GM19395 (cell line): ENCODE measurements around the gene LIPK.
"Not testable (repeated sequence)": the region's sequence is repeated elsewhere in the genome, so short reads cannot be mapped to it uniquely, and the experiment has no call there.

Experiments
- ATAC-seq: cut with Tn5 transposase; IDR thresholded peaks from one replicate; pipeline ENCODE4 v1.9.1; 2021; ENCODE audit warnings: mild to moderate bottlenecking, moderate library complexity; ENCODE audit not compliant: unreplicated experiment

Gene LIPK, protein sequence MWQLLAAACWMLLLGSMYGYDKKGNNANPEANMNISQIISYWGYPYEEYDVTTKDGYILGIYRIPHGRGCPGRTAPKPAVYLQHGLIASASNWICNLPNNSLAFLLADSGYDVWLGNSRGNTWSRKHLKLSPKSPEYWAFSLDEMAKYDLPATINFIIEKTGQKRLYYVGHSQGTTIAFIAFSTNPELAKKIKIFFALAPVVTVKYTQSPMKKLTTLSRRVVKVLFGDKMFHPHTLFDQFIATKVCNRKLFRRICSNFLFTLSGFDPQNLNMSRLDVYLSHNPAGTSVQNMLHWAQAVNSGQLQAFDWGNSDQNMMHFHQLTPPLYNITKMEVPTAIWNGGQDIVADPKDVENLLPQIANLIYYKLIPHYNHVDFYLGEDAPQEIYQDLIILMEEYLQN

DNA sequence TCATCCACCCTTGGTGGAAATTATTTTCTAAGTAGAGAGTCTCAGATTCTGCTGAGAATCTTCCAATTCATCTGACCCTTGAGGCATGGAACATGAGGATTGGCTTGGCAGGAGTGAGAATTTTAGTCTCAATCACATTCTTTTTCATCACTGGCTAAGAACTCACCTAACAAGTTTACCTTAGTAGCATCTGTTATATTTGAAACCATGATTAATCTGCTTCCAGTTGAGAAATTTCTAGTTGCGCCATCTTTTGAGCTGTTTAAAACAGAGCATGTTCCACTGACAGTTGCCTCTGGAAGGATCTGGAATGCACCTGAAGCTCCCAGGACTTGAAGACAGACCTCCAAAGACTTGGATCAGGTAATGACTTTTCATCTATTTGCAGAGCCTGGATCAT, at the start of gene LIPK:
Gene LIPK (plus strand): TSS at position 292 of the 400 bp plus-strand sequence. CDS start 18,295 bp downstream, outside the sequence.
- no peak for ATAC-seq

DNA sequence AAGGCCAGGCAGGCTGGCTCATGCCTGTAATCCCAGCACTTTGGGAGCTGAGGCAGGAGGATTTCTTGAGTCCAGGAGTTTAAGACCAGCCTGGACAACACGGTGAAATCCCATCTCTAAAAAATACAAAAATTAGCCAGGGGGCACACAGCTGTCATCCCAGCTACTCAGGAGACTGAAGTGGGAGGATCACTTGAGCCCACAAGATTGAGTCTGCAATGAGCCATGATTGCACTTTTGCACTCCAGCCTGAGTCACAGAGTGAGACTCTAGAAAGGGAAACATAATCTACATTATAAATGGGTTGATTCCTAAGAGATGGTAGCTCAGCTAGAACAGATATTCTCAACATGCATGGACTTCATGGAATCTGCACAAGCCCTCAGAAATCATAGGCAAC, 48.1 kb upstream of the LIPK start:
- no peak for ATAC-seq

DNA sequence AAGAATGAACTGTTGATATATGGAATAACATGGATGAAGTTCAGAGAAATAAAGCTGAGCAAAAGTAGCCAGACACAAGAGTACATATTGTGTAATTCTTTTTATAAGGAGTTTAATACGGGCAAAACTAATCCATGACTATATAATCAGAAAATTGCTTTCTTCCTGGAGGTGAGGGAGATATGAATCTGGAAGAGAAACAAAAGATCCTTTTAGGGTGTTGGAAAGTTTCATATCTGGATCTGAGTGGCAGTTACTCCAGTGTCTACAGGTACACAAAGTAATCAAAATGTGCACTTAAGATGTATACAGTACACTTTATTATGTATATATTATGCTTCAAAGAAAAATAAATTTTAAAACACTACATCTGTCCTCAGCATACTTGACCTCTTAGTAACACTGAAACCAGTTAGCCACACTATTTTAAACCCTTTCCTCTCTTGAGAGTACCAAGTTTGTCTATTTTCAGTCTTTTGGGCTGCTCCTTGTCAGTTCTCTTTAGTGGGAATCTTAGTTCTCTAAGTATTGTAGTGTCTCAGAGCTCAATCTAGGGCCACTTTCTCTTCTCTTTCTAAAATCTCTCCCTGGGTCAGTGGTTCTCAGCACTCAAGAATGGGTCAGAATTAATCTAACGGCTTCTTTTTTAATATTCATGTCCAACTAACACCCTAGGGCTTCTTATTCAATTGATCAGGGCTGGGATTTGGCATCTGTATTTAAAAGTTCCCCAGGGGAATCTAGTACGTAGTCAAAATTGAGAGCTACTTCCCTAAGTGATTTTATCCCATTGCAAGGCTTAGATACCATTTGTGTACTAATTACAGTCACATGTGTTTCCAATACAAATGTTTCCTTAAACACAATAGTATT, 46.1 kb upstream of the LIPK start:
- no peak for ATAC-seq

DNA sequence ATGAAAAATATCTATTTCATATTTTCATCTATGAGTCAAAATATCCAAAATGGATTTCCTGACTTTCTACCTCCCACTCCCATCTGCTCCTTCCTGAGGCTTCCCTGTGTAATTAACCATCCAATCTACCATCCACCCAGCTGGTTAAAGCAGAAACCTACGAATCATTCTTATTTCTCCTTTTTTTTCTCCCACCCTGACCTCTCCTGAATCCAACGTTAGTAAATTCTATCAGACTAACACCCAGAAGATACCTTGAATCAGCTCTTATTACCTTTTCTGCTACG, 45.5 kb upstream of the LIPK start:
- ATAC-seq, result no peak

DNA sequence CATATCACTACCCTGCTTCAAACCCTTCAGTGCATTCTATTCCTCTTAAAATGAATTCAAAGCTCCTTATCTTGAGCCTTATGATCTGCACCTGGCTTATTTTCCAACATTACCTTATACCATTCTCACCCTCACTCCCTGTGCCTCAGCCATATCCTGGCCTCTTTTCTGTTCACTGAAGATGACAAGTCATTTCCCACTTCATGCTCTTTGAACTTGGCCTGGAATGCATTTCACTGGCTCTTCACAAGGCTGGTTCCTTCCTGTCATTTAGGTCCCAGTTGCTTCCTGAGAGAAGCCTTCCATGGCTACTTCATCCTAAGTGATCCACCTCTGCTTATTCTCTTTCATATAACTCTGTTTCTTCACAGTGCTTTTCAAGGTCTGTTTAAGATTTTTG, 45.0 kb upstream of the LIPK start:
- no peak for ATAC-seq

DNA sequence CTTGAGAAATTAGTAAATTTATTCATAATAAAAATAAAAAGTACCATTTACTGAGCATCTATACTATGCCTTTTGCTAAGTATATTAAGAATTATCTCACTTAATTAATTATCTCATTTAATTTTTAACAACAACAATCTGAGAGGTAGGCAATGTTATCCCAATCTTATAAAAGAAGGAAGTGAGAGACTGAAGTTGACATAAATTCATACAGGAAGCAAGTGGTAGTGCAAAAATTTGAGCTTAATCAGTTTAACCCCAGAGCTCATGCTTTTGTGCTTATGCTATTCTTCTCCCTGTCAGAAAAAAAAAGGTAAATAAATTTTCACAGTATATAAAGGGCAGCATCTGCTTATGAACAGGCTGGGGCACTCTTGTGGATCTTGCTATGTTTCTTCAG, 44.5 kb upstream of the LIPK start:
- ATAC-seq, result no peak

DNA sequence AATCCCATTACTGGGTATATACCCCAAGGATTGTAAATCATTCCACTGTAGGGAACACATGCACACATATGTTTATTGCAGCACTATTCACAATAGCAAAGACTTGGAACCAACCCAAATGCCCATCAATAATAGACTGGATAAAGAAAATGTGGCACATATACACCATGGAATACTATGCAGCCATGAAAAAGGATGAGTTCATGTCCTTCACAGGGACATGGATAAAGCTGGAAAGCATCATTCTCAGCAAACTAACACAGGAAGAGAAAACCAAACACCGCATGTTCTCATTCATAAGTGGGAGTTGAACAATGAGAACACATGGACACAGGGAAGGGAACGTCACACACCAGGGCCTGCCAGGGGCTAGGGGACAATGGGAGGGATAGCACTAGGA, 42.9 kb upstream of the LIPK start:
- not testable (repeated sequence) for ATAC-seq

DNA sequence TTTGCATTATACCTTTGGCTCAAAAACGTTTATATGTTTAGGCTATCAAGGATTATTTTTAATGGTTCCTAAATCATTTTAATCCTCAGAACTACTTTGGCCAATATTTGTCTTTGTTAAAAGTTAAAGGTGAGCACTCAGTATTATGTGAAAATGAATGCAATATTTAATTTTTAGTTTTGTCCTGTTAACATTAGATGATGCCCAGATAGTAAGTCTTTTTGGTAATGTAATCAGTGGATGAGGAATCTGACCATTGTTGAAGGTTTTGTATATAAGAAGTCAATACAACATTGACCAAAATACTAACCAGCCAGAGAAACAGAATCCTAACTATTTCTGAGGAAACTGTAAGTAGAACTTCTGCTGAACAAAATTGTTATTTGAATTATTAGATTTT, 41.9 kb upstream of the LIPK start, which contains the start of gene LIPF:
Gene LIPF (plus strand): TSS at position 301 of the 400 bp plus-strand sequence. CDS start 2,856 bp downstream, outside the sequence.
- no peak for ATAC-seq

DNA sequence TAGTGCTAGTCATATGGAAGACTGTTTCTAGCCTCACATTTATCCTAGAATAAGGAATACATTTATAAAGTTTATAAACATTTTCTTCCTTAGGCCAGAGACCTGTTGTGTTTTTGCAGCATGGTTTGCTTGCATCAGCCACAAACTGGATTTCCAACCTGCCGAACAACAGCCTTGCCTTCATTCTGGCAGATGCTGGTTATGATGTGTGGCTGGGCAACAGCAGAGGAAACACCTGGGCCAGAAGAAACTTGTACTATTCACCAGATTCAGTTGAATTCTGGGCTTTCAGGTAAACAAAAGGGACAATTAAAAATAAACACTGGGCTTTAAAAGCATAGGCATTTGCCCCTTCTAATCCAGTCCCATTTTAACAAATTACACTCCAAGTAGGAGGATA, 37.6 kb upstream of the LIPK start:
- no peak for ATAC-seq

DNA sequence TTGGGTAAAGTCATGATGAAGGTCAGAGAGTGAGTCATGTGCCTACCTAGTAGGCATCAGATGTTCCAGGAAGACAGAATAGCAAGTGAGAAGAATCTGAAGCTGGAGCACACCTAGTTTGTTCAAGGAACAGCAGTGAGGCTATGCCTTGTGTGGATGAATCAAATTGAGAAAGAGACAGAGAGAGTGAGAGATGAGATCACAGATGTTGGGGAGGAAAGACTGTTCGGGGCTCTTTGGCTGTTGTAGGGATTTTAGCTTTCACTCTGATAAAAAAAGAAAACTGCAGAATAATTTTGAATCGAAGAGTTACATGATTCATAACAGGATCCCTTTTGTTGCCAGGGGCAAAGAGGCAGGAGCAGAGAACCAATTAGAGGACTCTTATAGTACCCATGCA, 35.6 kb upstream of the LIPK start:
- peak; percentile 80 for ATAC-seq

DNA sequence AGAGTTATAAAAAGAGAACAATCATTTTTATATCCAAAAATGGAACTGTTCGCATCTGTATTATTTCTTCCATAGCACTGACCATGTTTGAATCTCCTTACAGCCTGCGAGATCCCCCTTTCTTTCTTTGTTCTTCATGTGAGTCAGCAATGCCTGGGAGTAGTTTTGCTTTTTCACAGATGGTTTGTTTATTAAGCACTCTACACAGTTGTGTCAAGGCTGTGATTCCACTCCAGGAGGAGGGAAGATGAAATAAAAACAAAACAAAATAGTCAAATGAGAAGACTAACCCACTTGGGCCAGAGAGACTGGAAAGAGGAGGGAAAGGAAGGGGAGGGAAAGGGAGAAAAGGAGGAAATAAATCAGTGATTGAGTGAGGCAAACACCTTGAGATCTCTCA, 34.0 kb upstream of the LIPK start:
- no peak for ATAC-seq

DNA sequence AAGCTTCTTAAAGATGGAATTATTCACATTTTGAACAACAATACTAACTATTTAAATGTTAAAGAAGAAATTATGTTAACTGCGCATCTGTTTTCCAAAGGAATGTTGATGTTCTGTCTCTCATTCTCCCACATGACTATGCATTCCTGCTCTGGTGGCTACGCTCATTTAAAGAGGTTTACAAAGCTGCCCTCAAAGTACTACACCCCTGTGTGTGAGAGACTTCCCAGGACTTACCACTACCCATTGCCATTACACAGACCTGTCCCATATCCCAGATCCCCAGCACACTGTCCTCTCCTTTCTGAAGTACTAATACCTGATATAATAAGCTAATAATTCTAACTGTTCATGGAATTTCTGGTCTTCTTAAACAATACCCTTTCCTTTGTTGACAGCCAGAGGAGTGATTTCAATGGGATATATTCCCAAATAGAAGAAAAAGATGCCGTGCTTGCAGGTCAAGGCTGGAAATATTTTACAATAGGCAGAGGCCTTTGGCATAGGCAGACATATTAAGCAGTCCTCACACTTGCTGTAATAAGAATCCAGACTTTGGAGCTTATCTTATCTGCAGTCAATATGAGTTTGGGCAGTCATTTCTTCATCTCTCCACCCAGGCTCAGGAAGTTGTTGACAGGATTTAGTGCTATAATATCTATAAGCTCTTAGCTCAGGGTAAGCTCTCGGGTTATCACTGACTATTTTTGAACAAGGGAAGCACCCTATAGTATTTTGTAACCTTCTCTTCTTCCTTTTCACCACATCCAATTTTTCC, 29.6 kb upstream of the LIPK start:
- ATAC-seq, result no peak

DNA sequence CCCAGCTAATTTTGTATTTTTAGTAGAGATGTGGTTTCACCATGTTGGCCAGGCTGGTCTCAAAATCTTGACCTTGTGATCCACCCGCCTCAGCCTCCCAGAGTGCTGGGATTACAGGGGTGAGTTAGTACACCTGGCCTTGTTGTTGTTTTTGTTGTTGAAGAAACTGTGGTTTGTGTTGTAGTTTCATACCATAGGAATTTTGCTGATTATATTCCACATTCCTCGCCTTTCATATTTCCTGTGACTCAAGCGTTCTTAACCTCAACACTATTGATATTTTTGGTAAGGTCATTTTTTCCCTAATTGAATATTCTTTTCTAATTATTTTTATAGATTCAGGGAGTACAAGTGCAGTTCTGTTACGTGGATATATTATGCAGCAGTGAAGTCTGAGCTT, 25.1 kb upstream of the LIPK start:
- ATAC-seq, result no peak

DNA sequence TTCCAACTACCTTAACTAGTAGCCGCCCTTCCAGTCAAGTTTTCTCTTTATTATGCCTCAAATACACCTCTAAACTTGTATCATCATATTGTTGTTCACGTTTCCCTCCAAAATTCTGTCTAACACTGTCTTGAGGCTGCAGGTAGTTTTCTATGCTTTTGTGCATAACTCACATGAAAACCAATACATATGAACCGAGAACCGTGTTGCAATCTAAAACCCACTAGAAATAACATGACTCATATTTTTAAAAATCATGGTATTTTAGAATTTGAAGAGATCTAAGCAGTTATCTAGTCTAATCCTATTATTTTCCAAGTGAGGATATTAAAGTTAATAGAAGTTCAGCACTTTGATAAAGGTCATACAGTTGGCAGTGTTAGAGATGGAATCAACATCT, 23.6 kb upstream of the LIPK start:
- no peak for ATAC-seq

DNA sequence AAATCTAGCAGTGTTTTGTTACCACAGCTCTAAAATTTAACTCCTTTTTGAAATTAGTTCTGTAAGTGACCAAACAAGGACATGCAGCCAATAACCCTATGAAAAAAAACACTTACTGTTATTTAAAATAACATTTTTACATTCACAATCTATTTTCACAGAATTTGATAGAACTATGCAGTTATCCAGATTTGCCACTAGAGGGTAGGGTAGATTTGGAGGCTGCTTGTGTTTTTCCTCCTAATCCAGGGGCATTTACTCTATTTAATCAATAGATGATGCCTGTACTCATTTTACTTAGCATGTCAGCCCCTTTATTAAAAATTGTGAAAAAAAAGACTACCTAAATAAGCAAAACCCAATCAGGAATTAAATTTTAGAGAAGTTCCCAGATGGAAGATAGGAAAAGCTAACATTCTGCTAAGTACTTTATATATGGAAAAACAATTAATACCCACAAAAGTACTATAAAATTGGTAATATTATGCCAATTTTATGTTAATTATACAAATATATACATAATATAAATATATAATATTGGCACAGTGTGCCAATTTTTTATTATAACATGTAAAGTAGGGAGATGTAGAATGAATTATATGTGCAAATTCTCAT, 18.1 kb upstream of the LIPK start:
- no peak for ATAC-seq

DNA sequence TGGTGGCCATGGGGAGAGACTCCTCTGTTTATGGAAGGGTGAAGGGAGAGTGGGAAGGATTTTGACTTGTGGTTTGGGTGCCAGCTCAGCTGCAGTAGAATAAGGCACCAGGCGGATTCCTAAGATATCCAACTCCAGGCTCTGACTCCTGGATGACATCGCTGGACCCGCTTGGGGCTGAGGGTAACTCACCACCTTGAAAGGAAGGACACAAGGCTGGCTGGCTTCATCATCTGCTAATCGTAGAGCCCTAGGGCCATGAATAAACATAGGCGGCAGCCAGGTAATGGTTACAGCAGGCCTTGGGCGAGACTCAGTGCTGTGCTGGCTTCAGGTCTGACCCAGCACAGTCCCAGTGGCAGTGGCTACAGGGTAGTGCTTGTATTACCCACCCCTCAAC, 16.7 kb upstream of the LIPK start:
- no peak for ATAC-seq

DNA sequence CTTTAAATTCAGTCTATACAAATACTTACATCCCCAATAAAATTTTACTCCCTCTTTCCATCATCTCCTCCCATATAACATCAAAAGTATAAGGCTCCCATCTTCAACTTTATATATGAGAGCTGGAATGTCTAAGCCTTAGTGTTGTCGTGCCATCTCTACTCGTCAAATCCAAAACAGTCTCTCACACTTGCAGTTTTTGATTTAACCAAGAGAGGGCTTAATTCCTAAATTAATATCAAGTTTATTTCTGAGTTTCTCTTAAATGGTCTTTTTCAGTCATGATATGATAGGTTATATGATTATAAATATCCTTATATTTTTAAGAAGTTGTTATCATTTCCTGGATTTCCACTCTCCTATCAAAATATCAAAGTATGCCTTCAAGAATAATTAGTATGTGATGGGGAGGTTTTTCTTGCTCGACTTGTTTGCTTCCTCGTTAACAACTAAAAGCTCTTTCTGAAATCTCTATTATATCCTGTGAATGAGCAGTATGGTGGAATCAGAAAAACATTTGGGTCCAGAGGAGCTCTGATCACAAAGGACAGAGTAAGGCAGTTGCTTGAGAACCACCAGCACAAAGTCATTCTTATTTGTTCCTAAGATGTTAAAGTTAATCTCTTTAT, 12.5 kb upstream of the LIPK start:
- ATAC-seq, result no peak

DNA sequence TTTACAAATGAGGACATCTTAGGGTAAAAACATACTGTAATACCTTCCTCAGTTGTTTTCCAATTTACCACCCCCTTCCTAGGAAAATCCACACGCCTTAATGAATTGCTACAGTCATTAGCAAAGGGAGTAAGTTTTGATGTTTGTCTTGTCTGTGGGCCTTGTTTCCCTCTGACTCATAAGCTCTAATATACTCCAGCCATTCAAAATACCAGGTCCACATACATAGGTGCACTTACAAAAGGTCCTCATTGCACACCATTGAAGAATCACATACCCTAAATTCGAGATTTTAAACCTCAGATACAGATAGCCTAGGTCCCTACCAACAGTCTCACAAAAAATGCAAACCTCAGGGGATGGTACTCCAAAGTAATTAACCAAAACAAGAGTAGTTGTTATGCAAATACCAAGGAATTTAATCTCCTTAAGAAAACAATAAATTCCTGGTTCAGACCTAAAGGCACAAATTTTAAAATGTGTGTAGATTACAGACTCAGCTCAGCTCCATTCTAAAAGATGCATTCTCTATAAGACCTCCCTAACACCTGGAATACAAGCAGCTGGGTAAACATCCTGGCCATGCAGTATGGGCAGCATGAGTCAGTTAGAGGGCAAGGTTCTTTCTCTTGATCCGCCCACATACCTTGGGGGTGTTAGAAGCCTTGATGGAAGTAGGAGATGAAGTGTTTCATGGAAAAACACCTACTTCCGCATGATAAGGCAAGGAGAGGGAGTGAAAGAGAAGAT, 3.0 kb upstream of the LIPK start:
- ATAC-seq, result no peak

DNA sequence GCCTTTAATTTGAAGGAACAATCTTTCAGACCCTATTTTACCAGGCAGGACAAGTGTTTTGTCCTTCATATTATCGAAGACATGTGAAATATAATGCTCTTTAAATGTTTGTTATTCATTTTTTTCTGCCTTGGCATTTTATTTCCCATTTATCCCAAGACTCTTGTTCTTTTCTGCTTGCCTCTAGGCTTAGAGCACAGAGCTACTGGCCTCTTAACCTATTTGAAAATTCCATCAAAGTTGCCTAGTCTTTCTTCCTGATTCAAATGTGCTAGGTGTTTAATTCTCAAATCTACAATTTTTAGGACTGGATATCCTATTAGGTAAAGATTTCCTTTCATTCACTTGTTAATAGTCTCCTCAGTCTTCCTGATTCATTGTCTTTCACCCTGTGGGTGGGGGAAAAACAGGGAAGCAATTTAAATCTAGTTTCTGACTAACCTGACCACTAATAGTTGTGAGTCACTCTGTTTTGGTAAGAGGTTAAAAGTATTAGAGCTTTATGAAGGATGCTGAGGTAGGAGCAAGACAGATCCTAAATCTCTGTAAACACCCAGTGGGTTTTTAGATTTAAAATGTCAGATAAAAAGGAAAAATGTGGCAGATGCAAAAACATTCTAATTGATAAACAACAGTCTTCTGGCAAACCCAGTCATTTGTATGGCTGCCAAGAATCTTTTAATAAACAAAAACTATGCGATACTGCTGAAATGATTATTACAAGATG, 1.5 kb downstream of the LIPK start:
- ATAC-seq, result no peak
